Glomerular endothelial cell (primary cell): ENCODE data around the gene OR52N5. TPM values are rescaled to one million over a fixed set of nuclear protein-coding genes. Genes with fewer than 3 reads are reported as not detected.

Source experiments
- DNase-seq: peaks from one replicate; pipeline ENCODE4 v3.0.0-alpha.2; 2011; ENCODE audit warnings: low read depth, low spot score; ENCODE audit errors: extremely low read depth
- total RNA-seq: library from RNA; depleted of rRNA; stranded (reverse); fragments of >200 nt; gene quantifications from 2 replicates; pipeline ENCODE4 v1.2.3, GENCODE V29; 2015

The OR52N5 gene
- total RNA-seq, 1 donor from 2014 or later = not detected

DNA sequence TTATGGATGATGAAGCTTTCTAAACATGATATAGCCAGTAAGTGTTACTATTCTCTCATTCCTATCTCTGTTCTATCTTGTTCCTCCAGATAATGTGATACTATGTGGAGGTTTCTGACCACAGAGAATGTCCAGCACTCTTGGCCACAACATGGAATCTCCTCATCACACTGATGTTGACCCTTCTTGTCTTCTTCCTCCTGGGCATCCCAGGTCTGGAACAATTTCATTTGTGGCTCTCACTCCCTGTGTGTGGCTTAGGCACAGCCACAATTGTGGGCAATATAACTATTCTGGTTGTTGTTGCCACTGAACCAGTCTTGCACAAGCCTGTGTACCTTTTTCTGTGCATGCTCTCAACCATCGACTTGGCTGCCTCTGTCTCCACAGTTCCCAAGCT, 56.8 kb downstream of the OR52N5 start:
- DNase-seq = no peak

Other genes starting within 250 kb of the OR52N5 start
- not detected in 2 replicates for gene OR52H1, start 234.8 kb downstream of the OR52N5 start, total RNA-seq
- not detected in 2 replicates for gene OR52B6, start 202.5 kb downstream of the OR52N5 start, total RNA-seq
- 1.5 and 5.1 TPM in 2 replicates for gene TRIM6, start 186.7 kb downstream of the OR52N5 start, total RNA-seq
- 9.2 and 12.1 TPM in 2 replicates for gene TRIM34, start 158.4 kb downstream of the OR52N5 start, total RNA-seq
- gene TRIM5, start 98.3 kb downstream of the OR52N5 start, total RNA-seq = 42.2 and 53.9 TPM in 2 replicates
- gene TRIM22, start 93.6 kb downstream of the OR52N5 start, total RNA-seq = 67.7 and 128 TPM in 2 replicates
- gene OR56B1, start 46.9 kb downstream of the OR52N5 start, total RNA-seq = not detected in 2 replicates
- gene OR52N4, start 29.1 kb downstream of the OR52N5 start, total RNA-seq = not detected in 2 replicates
- not detected in 2 replicates for gene OR52N1, start 7.9 kb upstream of the OR52N5 start, total RNA-seq
- gene OR52N2, start 25.6 kb upstream of the OR52N5 start, total RNA-seq = not detected in 2 replicates
- not detected in 2 replicates for gene OR52E6, start 58.5 kb upstream of the OR52N5 start, total RNA-seq
- not detected in 2 replicates for gene OR52E8, start 74.3 kb upstream of the OR52N5 start, total RNA-seq
- gene OR52E4, start 97.3 kb upstream of the OR52N5 start, total RNA-seq = not detected in 2 replicates
- gene OR52E5, start 109.9 kb upstream of the OR52N5 start, total RNA-seq = not detected in 2 replicates
- gene OR56A3, start 158.9 kb upstream of the OR52N5 start, total RNA-seq = not detected in 2 replicates
- gene OR56A5, start 185.1 kb upstream of the OR52N5 start, total RNA-seq = not detected in 2 replicates
- not detected in 2 replicates for gene OR52L1, start 203.6 kb upstream of the OR52N5 start, total RNA-seq
- gene OR56A4, start 223.6 kb upstream of the OR52N5 start, total RNA-seq = not detected in 2 replicates
- gene OR56A1, start 247.4 kb upstream of the OR52N5 start, total RNA-seq = under 0.01 TPM in 1 of 2 replicates, not detected in the other